Keratinocyte (primary cell): ENCODE measurements around the gene PHIP. TPM values are rescaled to one million over a fixed set of nuclear protein-coding genes. Genes with fewer than 3 reads are reported as not detected.

Source experiments
- DNase-seq: peaks from one replicate; pipeline ENCODE4 v3.0.0-alpha.2; 2011; ENCODE audit warnings: low read depth, missing footprints, low spot score
- FAIRE-seq: peaks from 2 replicates; lab custom pipeline; 2011; peaks lifted over from hg19 to GRCh38; lab: Jason Lieb, UNC
- H2AFZ ChIP-seq: 2 replicates; pipeline ENCODE4 v1.6.0; 2012; ENCODE audit warnings: low read length, control low read depth, inconsistent platforms; ENCODE audit not compliant: control insufficient read depth
- H3K27ac ChIP-seq: 2 replicates; pipeline ENCODE4 v1.5.1; 2011; ENCODE audit warnings: low read length; ENCODE audit not compliant: control insufficient read depth, insufficient read depth
- H3K27me3 ChIP-seq: 3 replicates; pipeline ENCODE4 v1.6.0; 2011; ENCODE audit warnings: low read length; ENCODE audit not compliant: control insufficient read depth, insufficient read depth; ENCODE audit errors: extremely low read depth
- H3K36me3 ChIP-seq, 2 experiments: 2 replicates in 1 of 2; 3 replicates in 1 of 2; pipeline ENCODE4 v1.5.1; 2011; ENCODE audit warnings: low read length in 2 of 2, mild to moderate bottlenecking in 1 of 2; ENCODE audit not compliant: control insufficient read depth in 2 of 2, insufficient read depth in 2 of 2; ENCODE audit errors: extremely low read depth in 1 of 2
- H3K4me1 ChIP-seq: 3 replicates; pipeline ENCODE4 v1.5.1; 2011; ENCODE audit warnings: low read length; ENCODE audit not compliant: control insufficient read depth, insufficient read depth; ENCODE audit errors: extremely low read depth
- H3K4me2 ChIP-seq: 3 replicates; pipeline ENCODE4 v1.6.0; 2011; ENCODE audit warnings: low read depth, low read length; ENCODE audit not compliant: control insufficient read depth, insufficient read depth; ENCODE audit errors: extremely low read depth
- H3K4me3 ChIP-seq, 3 experiments: fragments of 200-600 bp in 1 of 3; sonication (generic) in 1 of 3; 2 replicates in 2 of 3; 3 replicates in 1 of 3; pipeline ENCODE4 v1.5.1; 2011 to 2016; ENCODE audit warnings: low read length in 3 of 3, mild to moderate bottlenecking in 3 of 3, control low read depth in 2 of 3, inconsistent platforms in 1 of 3, low read depth in 1 of 3, mixed read lengths in 1 of 3, mixed run types in 1 of 3, moderate library complexity in 1 of 3; ENCODE audit not compliant: control insufficient read depth in 2 of 3, insufficient read depth in 2 of 3; ENCODE audit errors: extremely low read depth in 1 of 3
- H3K79me2 ChIP-seq: 2 replicates; pipeline ENCODE4 v1.6.0; 2012; ENCODE audit warnings: low read length; ENCODE audit not compliant: control insufficient read depth, insufficient read depth
- H3K9ac ChIP-seq: 3 replicates; pipeline ENCODE4 v1.6.0; 2011; ENCODE audit warnings: low read length; ENCODE audit not compliant: control insufficient read depth, insufficient read depth; ENCODE audit errors: extremely low read depth
- H3K9me1 ChIP-seq: 3 replicates; pipeline ENCODE4 v1.6.0; 2011; ENCODE audit warnings: low read length; ENCODE audit not compliant: control insufficient read depth, insufficient read depth; ENCODE audit errors: extremely low read depth
- H3K9me3 ChIP-seq: 2 replicates; pipeline ENCODE4 v1.5.1; 2012; ENCODE audit warnings: low read depth, low read length; ENCODE audit not compliant: control insufficient read depth
- H4K20me1 ChIP-seq: 3 replicates; pipeline ENCODE4 v1.6.0; 2011; ENCODE audit warnings: low read length; ENCODE audit not compliant: control insufficient read depth, insufficient read depth; ENCODE audit errors: extremely low read depth
- EZH2 ChIP-seq: IDR thresholded peaks from one replicate; pipeline ENCODE4 v1.6.1; 2012; ENCODE audit warnings: inconsistent platforms, mild to moderate bottlenecking, low read length, moderate library complexity
- dilution Hi-C: fragments of 300-500 bp; cut with MboI; formaldehyde crosslinking; loops from one replicate; pipeline ENCODE4 v1.7.0; 2020; ENCODE audit warnings: low sequenced_read_pairs; ENCODE audit not compliant: extremely low pct_ligation_motif_present
- polyA plus RNA-seq, 5 experiments: library from polyadenylated mRNA; depleted of rRNA in 3 of 5; stranded (reverse) in 3 of 5; stranded (forward) in 1 of 5; unstranded in 1 of 5; fragments of >200 nt; gene quantifications; 1 replicate in 1 of 5; 2 replicates in 3 of 5; 3 replicates in 1 of 5; pipeline versions ENCODE4 v1.2.1 to v1.2.3, GENCODE V29; 2011 to 2012; ENCODE audit warnings: missing spikeins in 2 of 5, low read depth in 1 of 5, low replicate concordance in 1 of 5
- TF ChIP-seq, protein P1 (sequence below), 3 experiments: IDR thresholded peaks in 1 of 3; conservative IDR thresholded peaks in 1 of 3; optimal IDR thresholded peaks in 1 of 3; 2 replicates in 2 of 3; 3 replicates in 1 of 3; pipeline versions ENCODE3 to v1.5.1; 2011; ENCODE audit warnings: low read length in 3 of 3, mild to moderate bottlenecking in 3 of 3, moderate library complexity in 2 of 3, control low read depth in 1 of 3, inconsistent platforms in 1 of 3; ENCODE audit not compliant: insufficient read depth in 2 of 3; ENCODE audit errors: extremely low read depth in 1 of 3

PHIP gene
- polyA plus RNA-seq, 1 donor (not counting 4 experiments of a cell fraction or from before 2014, with no cell fraction given), result 7.9 TPM

DNA sequence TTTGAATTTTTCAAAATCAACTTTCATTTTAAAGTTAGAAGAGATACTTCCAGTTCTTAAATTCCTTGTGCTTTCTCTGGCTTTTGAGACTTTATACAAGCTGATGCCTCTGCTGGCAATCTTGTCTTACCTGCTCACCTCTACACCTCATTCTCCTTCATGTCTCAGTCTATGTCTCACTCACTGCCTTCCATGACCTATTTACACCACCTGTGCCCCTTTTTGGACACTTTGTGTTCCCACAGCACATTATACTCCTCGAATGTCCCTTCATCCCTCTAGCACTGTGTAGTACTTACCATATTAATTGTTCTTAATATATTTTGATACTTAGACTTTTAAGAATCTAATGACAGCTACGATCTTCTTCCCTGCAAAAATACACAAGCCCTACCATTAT lies 15.3 kb downstream of the PHIP start:
- Histone ChIP-seq H3K9ac (no peak overlapping the region), H3K4me2 (no peak overlapping the region), H3K9me1 (no peaks in the 10 kb centered on the region), H3K9me3 (no peaks in the 10 kb centered on the region), H3K79me2 (peaks cover 5% of the 10 kb centered on the region), H3K27ac (no peak overlapping the region), H2AFZ (no peak overlapping the region), H3K4me3 (no peak overlapping the region), H3K27me3 (no peaks in the 10 kb centered on the region), H4K20me1 (no peaks in the 10 kb centered on the region), H3K4me1 (no peaks in the 10 kb centered on the region), H3K36me3 (peaks cover 2 to 4% of the 10 kb centered on the region in 2 experiments)
- DNase-seq (no peak), FAIRE-seq (no peak)
- dilution Hi-C loops, result no loop called here
- TF ChIP-seq, protein P1, sequence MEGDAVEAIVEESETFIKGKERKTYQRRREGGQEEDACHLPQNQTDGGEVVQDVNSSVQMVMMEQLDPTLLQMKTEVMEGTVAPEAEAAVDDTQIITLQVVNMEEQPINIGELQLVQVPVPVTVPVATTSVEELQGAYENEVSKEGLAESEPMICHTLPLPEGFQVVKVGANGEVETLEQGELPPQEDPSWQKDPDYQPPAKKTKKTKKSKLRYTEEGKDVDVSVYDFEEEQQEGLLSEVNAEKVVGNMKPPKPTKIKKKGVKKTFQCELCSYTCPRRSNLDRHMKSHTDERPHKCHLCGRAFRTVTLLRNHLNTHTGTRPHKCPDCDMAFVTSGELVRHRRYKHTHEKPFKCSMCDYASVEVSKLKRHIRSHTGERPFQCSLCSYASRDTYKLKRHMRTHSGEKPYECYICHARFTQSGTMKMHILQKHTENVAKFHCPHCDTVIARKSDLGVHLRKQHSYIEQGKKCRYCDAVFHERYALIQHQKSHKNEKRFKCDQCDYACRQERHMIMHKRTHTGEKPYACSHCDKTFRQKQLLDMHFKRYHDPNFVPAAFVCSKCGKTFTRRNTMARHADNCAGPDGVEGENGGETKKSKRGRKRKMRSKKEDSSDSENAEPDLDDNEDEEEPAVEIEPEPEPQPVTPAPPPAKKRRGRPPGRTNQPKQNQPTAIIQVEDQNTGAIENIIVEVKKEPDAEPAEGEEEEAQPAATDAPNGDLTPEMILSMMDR (optimal IDR thresholded peaks at IDR 0.05 in 1 of 3, IDR thresholded peaks at IDR 0.05 in 1 of 3, conservative IDR thresholded peaks at IDR 0.05 in 1 of 3; ENCODE audit: extremely low read depth in 1 of 3, insufficient read depth in 2 of 3, low read length in 3 of 3), result no peak
- no peak for TF ChIP-seq EZH2

GRCh38 chr6:79057746-79058145 lies 20.3 kb downstream of the PHIP start:
- no peaks in the 10 kb centered on the region for H3K9me1 ChIP-seq
- H3K27me3 ChIP-seq, result no peaks in the 10 kb centered on the region
- H3K79me2 ChIP-seq, result no peaks in the 10 kb centered on the region
- H3K4me2 ChIP-seq, result no peak overlapping the region
- DNase-seq (no peak), FAIRE-seq (no peak)
- dilution Hi-C loops, result no loop called here
- TF ChIP-seq, protein P1 (optimal IDR thresholded peaks at IDR 0.05 in 1 of 3, IDR thresholded peaks at IDR 0.05 in 1 of 3, conservative IDR thresholded peaks at IDR 0.05 in 1 of 3; ENCODE audit: extremely low read depth in 1 of 3, insufficient read depth in 2 of 3, low read length in 3 of 3), result no peak
- TF ChIP-seq EZH2, result no peak
- no peak overlapping the region for H3K27ac ChIP-seq
- no peaks in the 10 kb centered on the region for H3K4me1 ChIP-seq
- peaks cover 2 to 5% of the 10 kb centered on the region in 2 experiments for H3K36me3 ChIP-seq
- no peaks in the 10 kb centered on the region for H4K20me1 ChIP-seq
- H2AFZ ChIP-seq, result no peak overlapping the region
- no peaks in the 10 kb centered on the region for H3K9me3 ChIP-seq
- no peak overlapping the region for H3K4me3 ChIP-seq
- H3K9ac ChIP-seq, result no peak overlapping the region
